Measurements from ENCODE around the gene SCGB3A2.

The SCGB3A2 gene

DNA sequence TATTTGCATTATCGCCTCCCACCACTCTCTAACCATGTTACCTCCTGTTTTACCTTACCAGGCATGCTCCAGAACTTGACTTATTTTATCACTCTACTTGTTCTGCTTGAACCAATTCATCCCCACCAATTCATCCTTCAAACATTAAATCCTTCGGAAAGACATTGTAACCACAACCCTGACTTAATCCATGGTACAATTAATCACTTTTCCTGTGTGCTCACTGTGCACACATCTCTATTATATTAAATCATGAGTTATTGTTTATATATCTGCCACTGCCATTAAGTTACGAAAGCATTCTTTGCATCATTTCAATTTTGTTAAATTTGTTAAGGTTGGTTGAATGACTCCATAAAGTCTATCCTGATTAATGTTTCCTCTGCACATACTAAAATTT, 35.3 kb downstream of the SCGB3A2 start:
- Histone ChIP-seq H3K27ac (no peak overlapping the region), H3K4me3 (ENCODE audit: low read depth, low read length) (no peak overlapping the region), H3K27me3 (replicated peaks) (no peaks in the 10 kb centered on the region), H3K36me3 (replicated peaks) (no peaks in the 10 kb centered on the region)
- in situ Hi-C loops (cut with HindIII; ENCODE audit: low pct_ligation_motif_present, low sequenced_read_pairs), result no loop called here
- TF ChIP-seq, protein P1, sequence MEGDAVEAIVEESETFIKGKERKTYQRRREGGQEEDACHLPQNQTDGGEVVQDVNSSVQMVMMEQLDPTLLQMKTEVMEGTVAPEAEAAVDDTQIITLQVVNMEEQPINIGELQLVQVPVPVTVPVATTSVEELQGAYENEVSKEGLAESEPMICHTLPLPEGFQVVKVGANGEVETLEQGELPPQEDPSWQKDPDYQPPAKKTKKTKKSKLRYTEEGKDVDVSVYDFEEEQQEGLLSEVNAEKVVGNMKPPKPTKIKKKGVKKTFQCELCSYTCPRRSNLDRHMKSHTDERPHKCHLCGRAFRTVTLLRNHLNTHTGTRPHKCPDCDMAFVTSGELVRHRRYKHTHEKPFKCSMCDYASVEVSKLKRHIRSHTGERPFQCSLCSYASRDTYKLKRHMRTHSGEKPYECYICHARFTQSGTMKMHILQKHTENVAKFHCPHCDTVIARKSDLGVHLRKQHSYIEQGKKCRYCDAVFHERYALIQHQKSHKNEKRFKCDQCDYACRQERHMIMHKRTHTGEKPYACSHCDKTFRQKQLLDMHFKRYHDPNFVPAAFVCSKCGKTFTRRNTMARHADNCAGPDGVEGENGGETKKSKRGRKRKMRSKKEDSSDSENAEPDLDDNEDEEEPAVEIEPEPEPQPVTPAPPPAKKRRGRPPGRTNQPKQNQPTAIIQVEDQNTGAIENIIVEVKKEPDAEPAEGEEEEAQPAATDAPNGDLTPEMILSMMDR (IDR thresholded peaks at IDR 0.05; ENCODE audit: low read depth, low read length, missing control alignments), result no peak
- no peak for DNase-seq

- H3K27me3 ChIP-seq (replicated peaks), result no peaks in the 10 kb centered on the region
- no peak for DNase-seq
- in situ Hi-C loops (cut with HindIII; ENCODE audit: low pct_ligation_motif_present, low sequenced_read_pairs), result no loop called here
- TF ChIP-seq, protein P1 (IDR thresholded peaks at IDR 0.05; ENCODE audit: low read depth, low read length, missing control alignments), result no peak
- no peak overlapping the region for H3K4me3 ChIP-seq (ENCODE audit: low read depth, low read length)
- no peaks in the 10 kb centered on the region for H3K36me3 ChIP-seq (replicated peaks)
- H3K27ac ChIP-seq, result no peak overlapping the region
Observed at GRCh38 chr5:147918101-147918685, 39.7 kb downstream of the SCGB3A2 start.

- Histone ChIP-seq H3K27ac (no peak overlapping the region), H3K36me3 (replicated peaks) (no peaks in the 10 kb centered on the region), H3K4me3 (ENCODE audit: low read depth, low read length) (no peak overlapping the region), H3K27me3 (replicated peaks) (no peaks in the 10 kb centered on the region)
- DNase-seq, result no peak
- TF ChIP-seq, protein P1 (IDR thresholded peaks at IDR 0.05; ENCODE audit: low read depth, low read length, missing control alignments), result no peak
- in situ Hi-C loops (cut with HindIII; ENCODE audit: low pct_ligation_motif_present, low sequenced_read_pairs), result no loop called here
Observed at GRCh38 chr5:147918899-147919298, 40.4 kb downstream of the SCGB3A2 start.

GRCh38 chr5:147920420-147921030, 42.0 kb downstream of the SCGB3A2 start:
- no peak for DNase-seq
- Histone ChIP-seq H3K36me3 (replicated peaks) (no peaks in the 10 kb centered on the region), H3K27me3 (replicated peaks) (no peaks in the 10 kb centered on the region), H3K27ac (no peak overlapping the region), H3K4me3 (ENCODE audit: low read depth, low read length) (no peak overlapping the region)
- in situ Hi-C loops (cut with HindIII; ENCODE audit: low pct_ligation_motif_present, low sequenced_read_pairs), result no loop called here
- TF ChIP-seq, protein P1 (IDR thresholded peaks at IDR 0.05; ENCODE audit: low read depth, low read length, missing control alignments), result no peak

GRCh38 chr5:147921136-147921535, 42.6 kb downstream of the SCGB3A2 start:
- Histone ChIP-seq H3K36me3 (replicated peaks) (no peaks in the 10 kb centered on the region), H3K27me3 (replicated peaks) (no peaks in the 10 kb centered on the region), H3K27ac (no peak overlapping the region), H3K4me3 (ENCODE audit: low read depth, low read length) (no peak overlapping the region)
- TF ChIP-seq, protein P1 (IDR thresholded peaks at IDR 0.05; ENCODE audit: low read depth, low read length, missing control alignments), result no peak
- no peak for DNase-seq
- in situ Hi-C loops (cut with HindIII; ENCODE audit: low pct_ligation_motif_present, low sequenced_read_pairs), result no loop called here

GRCh38 chr5:147925020-147925419, 46.5 kb downstream of the SCGB3A2 start:
- DNase-seq, result no peak
- no peak overlapping the region for H3K4me3 ChIP-seq (ENCODE audit: low read depth, low read length)
- H3K36me3 ChIP-seq (replicated peaks), result no peaks in the 10 kb centered on the region
- no peaks in the 10 kb centered on the region for H3K27me3 ChIP-seq (replicated peaks)
- H3K27ac ChIP-seq, result no peak overlapping the region
- in situ Hi-C loops (cut with HindIII; ENCODE audit: low pct_ligation_motif_present, low sequenced_read_pairs), result no loop called here
- TF ChIP-seq, protein P1 (IDR thresholded peaks at IDR 0.05; ENCODE audit: low read depth, low read length, missing control alignments), result no peak
